K562 (cell line): ENCODE measurements around the gene DHDDS. TPM values are rescaled to one million over a fixed set of nuclear protein-coding genes. Genes with fewer than 3 reads are reported as not detected.

ENCODE experiments used
- DMBX1 ChIP-seq: fragments of 250-450 bp; sonication (Bioruptor Pico); IDR thresholded peaks from 2 replicates; pipeline ENCODE4 v1.8.0; 2022; ENCODE audit warnings: inconsistent platforms, mild to moderate bottlenecking, moderate library complexity, borderline replicate concordance
- FOS ChIP-seq: IDR thresholded peaks from 3 replicates; pipeline ENCODE4 v1.6.1; 2011; ENCODE audit not compliant: insufficient read length; ENCODE audit errors: extremely low read depth
- FOXK2 ChIP-seq, 2 experiments: fragments of 450-650 bp; IDR thresholded peaks in 1 of 2; conservative IDR thresholded peaks in 1 of 2; 2 replicates each; pipeline ENCODE4 v1.6.1; 2016; ENCODE audit warnings: low read depth in 2 of 2, mild to moderate bottlenecking in 1 of 2
- KDM1A ChIP-seq, 2 experiments: fragments of 450-650 bp; IDR thresholded peaks; 2 replicates each; pipeline ENCODE4 v1.6.1; 2016; ENCODE audit warnings: mild to moderate bottlenecking in 2 of 2
- MBD2 ChIP-seq: sonication (generic); IDR thresholded peaks from 2 replicates; pipeline ENCODE4 v1.6.1; 2016; ENCODE audit warnings: low read depth, borderline replicate concordance
- NONO ChIP-seq, 2 experiments: fragments of 200-400 bp in 1 of 2; fragments of 450-650 bp in 1 of 2; formaldehyde crosslinking in 1 of 2; IDR thresholded peaks; 2 replicates each; pipeline ENCODE4 v1.6.1; 2017; ENCODE audit warnings: low read depth in 2 of 2, mild to moderate bottlenecking in 2 of 2, moderate library complexity in 2 of 2, low read length in 1 of 2
- PHB2 ChIP-seq: fragments of 450-650 bp; IDR thresholded peaks from 2 replicates; pipeline ENCODE4 v1.6.1; 2017; ENCODE audit warnings: low read depth
- PPARD ChIP-seq: fragments of 250-450 bp; sonication (Bioruptor Pico); IDR thresholded peaks from 2 replicates; pipeline ENCODE4 v1.8.0; 2022; ENCODE audit warnings: inconsistent platforms, mild to moderate bottlenecking, moderate library complexity
- SNRNP70 ChIP-seq: fragments of 200-400 bp; formaldehyde crosslinking; optimal IDR thresholded peaks from 2 replicates; pipeline ENCODE3; 2017; ENCODE audit warnings: low read depth, low read length
- THRAP3 ChIP-seq: fragments of 450-650 bp; IDR thresholded peaks from 2 replicates; pipeline ENCODE4 v1.6.1; 2016; ENCODE audit warnings: mild to moderate bottlenecking, inconsistent platforms, borderline replicate concordance
- USF1 ChIP-seq: sonication (generic); formaldehyde crosslinking; IDR thresholded peaks from 2 replicates; pipeline ENCODE4 v1.9.0; 2022; ENCODE audit warnings: mild to moderate bottlenecking, missing genetic modification reagents
- ZNF23 ChIP-seq: fragments of 250-450 bp; sonication (Bioruptor Pico); IDR thresholded peaks from 2 replicates; pipeline ENCODE4 v1.4.0; 2020; ENCODE audit warnings: mild to moderate bottlenecking
- ZNF511 ChIP-seq: sonication (generic); formaldehyde crosslinking; IDR thresholded peaks from 2 replicates; pipeline ENCODE4 v1.8.0; 2022; ENCODE audit warnings: mild to moderate bottlenecking, missing genetic modification reagents
- ZNF707 ChIP-seq: fragments of 250-450 bp; sonication (Bioruptor Pico); conservative IDR thresholded peaks from 2 replicates; pipeline ENCODE4 v1.8.0; 2022; ENCODE audit warnings: inconsistent platforms, mild to moderate bottlenecking, moderate library complexity
- polyA plus RNA-seq, 8 experiments: library from polyadenylated mRNA; depleted of rRNA in 4 of 8; stranded (reverse) in 5 of 8; unstranded in 3 of 8; fragments of >200 nt; fragmentation: Nextera tagmentation in 2 of 8; fragmentation: Illumina TruSeq in 1 of 8; extraction: Ambion mirVana in 2 of 8; extraction: Trizol in 1 of 8; gene quantifications; 2 replicates each; pipeline versions ENCODE4 v1.2.1 to v1.2.3, GENCODE V29; 2011 to 2014; ENCODE audit warnings: inconsistent platforms in 1 of 8, missing spikeins in 1 of 8
- total RNA-seq, 7 experiments: library from RNA; depleted of rRNA in 6 of 7; stranded (reverse); fragments of >200 nt in 6 of 7; fragmentation: Illumina TruSeq in 2 of 7; extraction: Trizol in 2 of 7; gene quantifications; 2 replicates each; pipeline versions ENCODE4 v1.2.1 to v1.2.3, GENCODE V29; 2011 to 2021; ENCODE audit warnings: low replicate concordance in 1 of 7
- TF ChIP-seq, protein P1 (sequence below), 2 experiments: fragments of 200-800 bp in 1 of 2; sonication (Bioruptor generic) in 1 of 2; sonication (generic) in 1 of 2; formaldehyde crosslinking in 1 of 2; IDR thresholded peaks in 1 of 2; conservative IDR thresholded peaks in 1 of 2; 2 replicates each; pipeline versions ENCODE4 v1.5.0 to v1.6.1; 2016 to 2020; ENCODE audit warnings: missing compliant biosample characterization in 1 of 2, missing genetic modification characterization in 1 of 2, missing genetic modification reagents in 1 of 2
- TF ChIP-seq, protein P2 (sequence below): sonication (generic); formaldehyde crosslinking; IDR thresholded peaks from 2 replicates; pipeline ENCODE4 v1.8.0; 2022; ENCODE audit warnings: missing genetic modification reagents, mild to moderate bottlenecking, borderline replicate concordance
- TF ChIP-seq, protein P3 (sequence below): fragments of 150-350 bp; IDR thresholded peaks from 2 replicates; pipeline ENCODE4 v1.6.1; 2014; ENCODE audit warnings: low read depth, mild to moderate bottlenecking, low read length, borderline replicate concordance
- TF ChIP-seq, protein P4 (sequence below): IDR thresholded peaks from 2 replicates; pipeline ENCODE4 v1.6.1; 2014; ENCODE audit warnings: antibody characterized with exemption

Gene DHDDS
- total and polyA plus RNA-seq, 9 of the 15 experiments (the other 6 are each of a cell fraction or from before 2014, with no cell fraction given) = 33.3 to 55.0 (median 44.3) TPM

DNA sequence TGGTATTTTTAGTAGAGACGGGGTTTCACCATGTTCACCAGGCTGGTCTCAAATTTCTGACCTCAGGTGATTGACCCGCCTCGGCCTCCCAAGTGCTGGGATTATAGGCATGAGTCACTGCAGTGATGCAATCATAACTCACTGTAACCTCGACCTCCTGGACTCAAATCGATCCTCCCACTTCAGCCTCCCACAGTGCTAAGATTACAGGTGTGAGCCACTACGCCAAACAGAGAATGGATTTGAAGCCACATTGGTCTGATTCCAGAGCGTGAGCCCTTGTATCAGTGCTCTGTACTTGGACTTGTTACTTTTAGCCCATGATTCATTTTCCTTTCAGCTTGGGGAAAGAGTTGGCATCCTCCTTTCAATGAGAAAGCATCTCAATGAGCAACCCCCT is 44.7 kb upstream of the DHDDS start (continued):
- TF ChIP-seq, protein P1, sequence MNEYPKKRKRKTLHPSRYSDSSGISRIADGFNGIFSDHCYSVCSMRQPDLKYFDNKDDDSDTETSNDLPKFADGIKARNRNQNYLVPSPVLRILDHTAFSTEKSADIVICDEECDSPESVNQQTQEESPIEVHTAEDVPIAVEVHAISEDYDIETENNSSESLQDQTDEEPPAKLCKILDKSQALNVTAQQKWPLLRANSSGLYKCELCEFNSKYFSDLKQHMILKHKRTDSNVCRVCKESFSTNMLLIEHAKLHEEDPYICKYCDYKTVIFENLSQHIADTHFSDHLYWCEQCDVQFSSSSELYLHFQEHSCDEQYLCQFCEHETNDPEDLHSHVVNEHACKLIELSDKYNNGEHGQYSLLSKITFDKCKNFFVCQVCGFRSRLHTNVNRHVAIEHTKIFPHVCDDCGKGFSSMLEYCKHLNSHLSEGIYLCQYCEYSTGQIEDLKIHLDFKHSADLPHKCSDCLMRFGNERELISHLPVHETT (CRISPR knock-in tag; conservative IDR thresholded peaks at IDR 0.05 in 1 of 2, IDR thresholded peaks at IDR 0.05 in 1 of 2) = no peak
- TF ChIP-seq PHB2 (no peak), ZNF23 (no peak), DMBX1 (peak; percentile 67; the same call in 1 of the 2 replicates), THRAP3 (no peak), FOS (peak; percentile 38), FOXK2 (conservative IDR thresholded peaks at IDR 0.05 in 1 of 2, IDR thresholded peaks at IDR 0.05 in 1 of 2; ENCODE audit: low read depth in 2 of 2) (no peak), USF1 (CRISPR knock-in tag) (no peak), KDM1A (IDR thresholded peaks at IDR 0.05) (peak; percentile 99), SNRNP70 (no peak), MBD2 (peak; percentile 34; the same call in 1 of the 2 replicates), ZNF707 (CRISPR knock-in tag) (no peak), PPARD (CRISPR knock-in tag) (no peak), NONO (IDR thresholded peaks at IDR 0.05; ENCODE audit: low read depth in 2 of 2, low read length in 1 of 2) (no peak), ZNF511 (CRISPR knock-in tag) (peak; percentile 27; the same call in 1 of the 2 replicates)
- TF ChIP-seq, protein P2, sequence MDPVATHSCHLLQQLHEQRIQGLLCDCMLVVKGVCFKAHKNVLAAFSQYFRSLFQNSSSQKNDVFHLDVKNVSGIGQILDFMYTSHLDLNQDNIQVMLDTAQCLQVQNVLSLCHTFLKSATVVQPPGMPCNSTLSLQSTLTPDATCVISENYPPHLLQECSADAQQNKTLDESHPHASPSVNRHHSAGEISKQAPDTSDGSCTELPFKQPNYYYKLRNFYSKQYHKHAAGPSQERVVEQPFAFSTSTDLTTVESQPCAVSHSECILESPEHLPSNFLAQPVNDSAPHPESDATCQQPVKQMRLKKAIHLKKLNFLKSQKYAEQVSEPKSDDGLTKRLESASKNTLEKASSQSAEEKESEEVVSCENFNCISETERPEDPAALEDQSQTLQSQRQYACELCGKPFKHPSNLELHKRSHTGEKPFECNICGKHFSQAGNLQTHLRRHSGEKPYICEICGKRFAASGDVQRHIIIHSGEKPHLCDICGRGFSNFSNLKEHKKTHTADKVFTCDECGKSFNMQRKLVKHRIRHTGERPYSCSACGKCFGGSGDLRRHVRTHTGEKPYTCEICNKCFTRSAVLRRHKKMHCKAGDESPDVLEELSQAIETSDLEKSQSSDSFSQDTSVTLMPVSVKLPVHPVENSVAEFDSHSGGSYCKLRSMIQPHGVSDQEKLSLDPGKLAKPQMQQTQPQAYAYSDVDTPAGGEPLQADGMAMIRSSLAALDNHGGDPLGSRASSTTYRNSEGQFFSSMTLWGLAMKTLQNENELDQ = no peak
- TF ChIP-seq, protein P3, sequence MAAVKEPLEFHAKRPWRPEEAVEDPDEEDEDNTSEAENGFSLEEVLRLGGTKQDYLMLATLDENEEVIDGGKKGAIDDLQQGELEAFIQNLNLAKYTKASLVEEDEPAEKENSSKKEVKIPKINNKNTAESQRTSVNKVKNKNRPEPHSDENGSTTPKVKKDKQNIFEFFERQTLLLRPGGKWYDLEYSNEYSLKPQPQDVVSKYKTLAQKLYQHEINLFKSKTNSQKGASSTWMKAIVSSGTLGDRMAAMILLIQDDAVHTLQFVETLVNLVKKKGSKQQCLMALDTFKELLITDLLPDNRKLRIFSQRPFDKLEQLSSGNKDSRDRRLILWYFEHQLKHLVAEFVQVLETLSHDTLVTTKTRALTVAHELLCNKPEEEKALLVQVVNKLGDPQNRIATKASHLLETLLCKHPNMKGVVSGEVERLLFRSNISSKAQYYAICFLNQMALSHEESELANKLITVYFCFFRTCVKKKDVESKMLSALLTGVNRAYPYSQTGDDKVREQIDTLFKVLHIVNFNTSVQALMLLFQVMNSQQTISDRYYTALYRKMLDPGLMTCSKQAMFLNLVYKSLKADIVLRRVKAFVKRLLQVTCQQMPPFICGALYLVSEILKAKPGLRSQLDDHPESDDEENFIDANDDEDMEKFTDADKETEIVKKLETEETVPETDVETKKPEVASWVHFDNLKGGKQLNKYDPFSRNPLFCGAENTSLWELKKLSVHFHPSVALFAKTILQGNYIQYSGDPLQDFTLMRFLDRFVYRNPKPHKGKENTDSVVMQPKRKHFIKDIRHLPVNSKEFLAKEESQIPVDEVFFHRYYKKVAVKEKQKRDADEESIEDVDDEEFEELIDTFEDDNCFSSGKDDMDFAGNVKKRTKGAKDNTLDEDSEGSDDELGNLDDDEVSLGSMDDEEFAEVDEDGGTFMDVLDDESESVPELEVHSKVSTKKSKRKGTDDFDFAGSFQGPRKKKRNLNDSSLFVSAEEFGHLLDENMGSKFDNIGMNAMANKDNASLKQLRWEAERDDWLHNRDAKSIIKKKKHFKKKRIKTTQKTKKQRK = no peak
- TF ChIP-seq, protein P4, sequence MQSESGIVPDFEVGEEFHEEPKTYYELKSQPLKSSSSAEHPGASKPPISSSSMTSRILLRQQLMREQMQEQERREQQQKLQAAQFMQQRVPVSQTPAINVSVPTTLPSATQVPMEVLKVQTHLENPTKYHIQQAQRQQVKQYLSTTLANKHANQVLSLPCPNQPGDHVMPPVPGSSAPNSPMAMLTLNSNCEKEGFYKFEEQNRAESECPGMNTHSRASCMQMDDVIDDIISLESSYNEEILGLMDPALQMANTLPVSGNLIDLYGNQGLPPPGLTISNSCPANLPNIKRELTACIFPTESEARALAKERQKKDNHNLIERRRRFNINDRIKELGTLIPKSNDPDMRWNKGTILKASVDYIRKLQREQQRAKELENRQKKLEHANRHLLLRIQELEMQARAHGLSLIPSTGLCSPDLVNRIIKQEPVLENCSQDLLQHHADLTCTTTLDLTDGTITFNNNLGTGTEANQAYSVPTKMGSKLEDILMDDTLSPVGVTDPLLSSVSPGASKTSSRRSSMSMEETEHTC = no peak
